Jurkat, Clone E6-1 (cell line): ENCODE results near the gene ATF7IP2.
"Not testable (repeated sequence)": the region's sequence is repeated elsewhere in the genome, so short reads cannot be mapped to it uniquely, and the experiment has no call there.

ENCODE experiments used
- DNase-seq: peaks from one replicate; pipeline ENCODE4 v3.0.0-alpha.2; 2011; ENCODE audit warnings: low read depth, low spot score
- H3K4me3 ChIP-seq: 2 replicates; pipeline ENCODE4 v1.5.1; 2011; ENCODE audit warnings: mild to moderate bottlenecking, low read length, control low read depth, moderate library complexity

ATF7IP2 gene

DNA sequence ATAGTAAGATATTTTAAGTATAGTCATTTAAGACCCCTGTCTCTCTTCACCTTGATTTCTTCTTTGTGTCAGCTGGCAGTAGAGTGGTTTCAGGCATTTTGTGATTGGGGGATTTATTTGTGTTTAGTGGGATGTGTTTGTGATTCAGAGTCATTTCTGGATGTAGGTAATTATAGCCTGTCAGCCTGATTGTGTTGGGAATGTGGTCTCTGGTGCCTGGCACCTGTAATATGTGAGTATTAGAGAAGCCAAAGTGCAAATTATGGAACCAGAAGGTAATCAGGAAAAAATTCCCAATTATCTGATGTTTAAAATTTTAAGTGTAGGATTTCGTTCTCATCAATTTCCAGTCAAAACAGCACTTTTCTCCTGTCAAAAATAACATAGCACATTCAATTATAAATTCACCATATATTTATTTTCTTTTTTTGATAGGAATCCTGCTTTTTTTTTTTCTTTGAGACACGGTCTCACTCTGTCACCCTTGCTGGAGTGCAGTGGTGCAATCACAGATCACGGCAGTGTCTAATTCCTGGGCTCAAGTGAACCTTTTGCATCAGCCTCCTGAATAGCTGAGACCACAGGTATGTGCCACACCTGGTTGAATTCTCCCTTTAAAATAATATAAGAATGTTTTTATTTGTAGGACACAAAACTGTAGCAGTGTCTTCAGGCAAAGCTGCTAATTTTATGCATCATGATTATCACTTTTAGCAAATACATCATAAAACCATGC, 42.7 kb downstream of the ATF7IP2 start:
- no peak for DNase-seq
- H3K4me3 ChIP-seq, result no peak overlapping the region

DNA sequence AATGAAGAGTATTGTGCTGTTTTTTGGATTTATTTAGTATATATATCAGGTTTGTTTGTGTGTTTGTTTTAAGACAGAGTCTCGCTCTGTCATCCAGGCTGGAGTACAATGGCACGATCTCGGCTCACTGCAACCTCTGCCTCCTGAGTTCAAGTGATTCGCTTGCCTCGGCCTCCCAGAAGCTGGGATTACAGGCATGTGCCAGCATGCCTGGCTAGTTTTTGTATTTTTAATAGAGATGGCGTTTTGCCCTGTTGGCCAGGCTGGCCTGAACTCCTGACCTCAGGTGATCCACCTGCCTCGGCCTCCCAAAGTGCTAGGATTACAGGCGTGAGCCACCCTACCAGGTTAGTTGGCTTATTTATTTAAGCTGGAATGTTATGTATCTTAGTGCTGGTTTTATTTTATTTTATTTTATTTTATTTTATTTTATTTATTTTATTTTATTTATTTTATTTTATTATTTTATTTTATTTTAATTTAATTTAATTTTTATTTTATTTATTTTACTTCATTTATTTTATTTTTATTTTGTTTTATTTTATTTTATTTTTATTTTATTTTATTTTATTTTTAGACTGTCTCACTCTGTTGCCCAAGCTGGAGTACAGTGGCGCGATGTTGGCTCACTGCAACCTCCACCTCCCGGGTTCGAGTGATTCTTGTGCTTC, 43.6 kb downstream of the ATF7IP2 start:
- H3K4me3 ChIP-seq, DNase-seq: not testable (repeated sequence)

DNA sequence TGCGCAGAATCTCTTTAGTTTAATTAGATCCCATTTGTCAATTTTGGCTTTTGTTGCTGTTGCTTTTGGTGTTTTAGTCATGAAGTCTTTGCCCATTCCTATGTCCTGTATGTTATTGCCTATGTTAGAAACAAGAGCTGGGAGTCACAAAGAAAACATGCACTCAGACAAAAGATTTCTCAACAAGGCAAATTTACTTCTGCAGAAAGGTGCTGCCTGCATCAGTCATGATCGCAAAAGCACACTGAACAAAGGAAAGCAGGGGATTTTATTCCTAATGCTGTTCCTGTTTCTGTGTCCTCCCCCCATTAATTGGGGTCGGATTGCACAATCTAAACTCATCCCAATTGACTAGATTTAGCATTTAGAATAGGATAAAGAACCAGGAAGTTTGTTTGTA, 55.9 kb downstream of the ATF7IP2 start:
- H3K4me3 ChIP-seq, result no peak overlapping the region

DNA sequence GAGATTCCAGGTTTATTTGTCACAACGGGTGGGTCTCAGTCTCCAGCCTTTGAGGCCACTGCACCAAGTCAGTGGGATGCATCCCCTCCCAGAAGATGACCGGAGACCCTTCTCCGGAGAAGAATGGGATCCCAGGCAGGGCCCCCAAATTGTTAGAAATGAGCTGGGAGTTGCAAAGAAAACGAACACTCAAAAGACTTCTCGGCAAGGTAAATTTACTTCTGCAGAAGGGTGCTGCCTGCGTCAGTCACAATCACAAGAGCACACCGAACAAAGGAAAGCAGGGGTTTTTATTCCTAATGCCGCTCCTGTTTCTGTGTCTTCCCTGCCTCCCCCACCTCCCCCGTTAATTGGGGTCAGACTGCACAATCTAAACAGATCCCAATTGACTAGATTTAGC, 61.4 kb downstream of the ATF7IP2 start:
- no peak overlapping the region for H3K4me3 ChIP-seq
- no peak for DNase-seq

More for the DNA sequence above, 55.9 kb downstream of the ATF7IP2 start:
- no peak for DNase-seq

DNA sequence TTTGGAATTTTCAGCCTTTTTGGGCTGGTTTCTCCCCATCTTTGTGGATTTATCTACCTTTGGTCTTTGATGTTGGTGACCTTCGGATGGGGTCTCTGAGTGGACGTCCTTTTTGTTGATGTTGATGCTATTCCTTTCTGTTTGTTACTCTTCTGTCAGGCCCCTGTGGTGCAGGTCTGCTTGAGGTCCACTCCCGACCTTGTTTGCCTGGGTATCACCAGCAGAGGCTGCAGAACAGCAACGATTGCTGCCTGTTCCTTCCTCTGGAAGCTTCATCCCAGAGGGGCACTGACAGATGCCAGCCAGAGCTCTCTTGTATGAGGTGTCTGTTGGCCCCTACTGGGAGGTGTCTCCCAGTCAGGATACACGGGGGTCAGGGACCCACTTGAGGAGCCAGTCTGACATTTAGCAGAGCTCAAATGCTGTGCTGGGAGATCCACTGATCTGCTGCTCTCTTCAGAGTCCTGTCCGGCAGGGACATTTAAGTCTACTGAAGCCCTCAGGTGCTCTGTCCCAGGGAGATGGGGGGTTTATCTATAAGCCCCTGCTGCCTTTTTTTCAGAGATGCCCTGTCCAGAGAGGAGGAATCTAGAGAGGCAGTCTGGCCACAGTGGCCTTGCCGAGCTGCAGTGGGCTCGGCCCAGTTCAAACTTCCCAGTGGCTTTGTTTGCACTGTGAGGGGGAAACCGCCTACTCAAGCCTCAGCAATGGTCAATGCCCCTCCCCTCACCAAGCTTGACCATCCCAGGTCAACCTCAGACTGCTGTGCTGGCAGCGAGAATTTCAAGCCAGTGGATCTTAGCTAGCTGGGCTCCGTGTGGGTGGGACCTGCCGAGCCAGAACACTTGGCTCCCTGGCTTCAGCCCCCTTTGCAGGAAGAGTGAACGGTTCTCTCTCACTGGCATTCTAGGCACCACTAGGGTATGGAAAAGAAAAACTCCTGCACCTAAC, 66.6 kb downstream of the ATF7IP2 start:
- H3K4me3 ChIP-seq, DNase-seq: not testable (repeated sequence)

DNA sequence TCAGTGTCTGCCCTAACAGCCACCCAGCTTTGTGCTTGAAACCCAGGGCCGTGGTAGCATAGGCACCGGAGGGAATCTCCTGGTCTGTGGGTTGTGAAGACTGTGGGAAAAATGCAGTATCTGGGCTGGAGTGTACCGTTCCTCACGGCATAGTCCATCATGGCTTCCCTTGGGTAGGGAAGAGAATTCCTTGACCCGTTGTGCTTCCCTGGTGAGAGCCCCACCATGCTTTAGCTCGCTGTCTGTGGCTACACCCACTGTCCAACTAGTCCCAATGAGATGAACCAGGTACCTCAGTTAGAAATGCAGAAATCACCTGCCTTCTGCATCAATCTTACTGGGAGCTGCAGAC, 67.3 kb downstream of the ATF7IP2 start:
- no peak overlapping the region for H3K4me3 ChIP-seq
- no peak for DNase-seq

DNA sequence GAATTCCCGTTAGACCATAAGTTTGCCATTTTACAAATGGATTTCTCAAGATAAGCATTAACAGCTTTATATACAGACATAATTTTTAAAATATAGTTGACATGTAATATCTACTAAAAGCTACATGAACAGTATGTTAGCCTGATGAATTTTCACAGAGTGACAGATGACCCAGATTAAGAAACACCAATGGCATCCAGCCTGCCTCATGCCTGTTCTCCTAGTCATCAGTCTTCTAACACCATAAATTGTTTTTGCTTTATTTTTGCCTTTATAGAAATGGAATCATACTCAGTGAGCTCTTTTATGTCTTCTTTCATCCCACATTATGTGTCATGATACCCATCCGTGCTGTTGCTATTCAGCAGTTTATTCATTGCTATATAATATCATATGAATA, 80.0 kb downstream of the ATF7IP2 start:
- DNase-seq, result no peak
- no peak overlapping the region for H3K4me3 ChIP-seq

DNA sequence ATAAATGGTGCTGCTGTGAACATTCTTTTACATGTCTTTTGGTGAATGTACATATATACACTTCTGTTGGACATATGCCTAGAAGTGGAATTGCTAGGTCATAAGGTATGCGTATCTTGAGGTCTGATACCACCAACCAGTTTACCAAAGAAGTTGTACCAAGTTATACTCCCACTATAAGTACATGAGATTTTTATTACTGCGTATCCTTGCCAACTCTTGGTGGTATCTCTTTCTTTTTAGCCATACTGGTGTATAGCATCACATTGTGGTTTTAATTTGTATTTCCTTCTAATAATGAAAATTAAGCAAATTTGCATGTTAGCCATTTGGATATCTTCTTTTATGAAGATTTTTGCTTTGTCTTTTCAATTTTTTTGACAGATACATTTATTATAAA, 80.5 kb downstream of the ATF7IP2 start:
- H3K4me3 ChIP-seq, result no peak overlapping the region
- DNase-seq, result no peak

DNA sequence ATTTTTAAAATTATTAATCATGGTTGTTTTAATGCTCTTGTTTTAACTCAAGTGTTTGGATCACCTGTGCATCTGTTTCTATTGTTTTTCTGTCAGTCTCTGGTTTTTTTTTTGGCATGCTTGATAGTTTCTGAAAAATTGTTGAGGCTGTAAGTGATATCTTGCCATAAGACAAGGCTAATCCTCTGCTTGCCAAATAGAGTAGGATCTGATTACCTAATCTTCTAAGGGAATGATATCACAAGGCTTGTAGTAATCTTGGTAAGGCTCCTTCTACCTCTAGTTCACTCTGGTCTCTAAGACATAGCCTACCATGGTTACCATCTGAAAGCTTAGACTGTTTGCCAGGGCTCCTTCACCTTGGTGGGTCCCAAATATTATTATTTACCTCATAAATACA, 81.0 kb downstream of the ATF7IP2 start:
- H3K4me3 ChIP-seq, result no peak overlapping the region
- DNase-seq, result no peak

DNA sequence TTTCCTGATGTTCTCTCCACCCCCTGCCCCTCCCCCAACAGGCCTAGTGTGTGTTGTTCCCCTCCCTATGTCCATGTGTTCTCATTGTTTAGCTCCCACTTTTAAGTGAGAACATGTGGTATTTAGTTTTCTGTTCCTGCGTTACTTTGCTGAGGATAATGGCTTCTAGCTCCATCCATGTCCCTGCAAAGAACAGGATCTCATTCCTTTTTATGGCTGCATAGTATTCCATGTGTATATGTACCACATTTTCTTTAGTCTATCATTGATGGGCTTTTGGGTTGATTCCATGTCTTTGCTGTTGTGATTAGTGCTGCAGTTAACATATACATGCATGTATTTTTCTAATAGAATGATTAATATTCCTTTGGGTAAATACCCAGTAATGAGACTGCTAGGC, 90.8 kb downstream of the ATF7IP2 start:
- not testable (repeated sequence) for DNase-seq, H3K4me3 ChIP-seq

DNA sequence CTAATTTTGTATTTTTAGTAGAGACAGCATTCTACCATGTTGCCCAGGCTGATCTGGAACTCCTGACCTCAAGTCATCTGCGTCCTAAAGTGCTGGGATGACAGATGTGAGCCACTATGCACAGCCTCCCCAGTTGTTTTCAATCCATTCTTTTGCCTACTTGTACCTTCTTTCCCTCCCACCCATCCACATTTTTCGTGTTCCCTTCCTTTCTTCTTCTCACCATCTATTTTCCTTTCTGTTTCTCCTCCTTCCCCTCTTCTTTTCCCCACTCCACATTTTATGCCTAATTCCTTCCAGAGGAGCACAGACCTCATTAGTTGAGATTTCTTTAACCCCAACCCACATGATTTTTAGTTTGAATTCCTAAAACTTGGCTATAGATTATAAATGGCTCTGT, 94.3 kb downstream of the ATF7IP2 start:
- no peak for DNase-seq
- no peak overlapping the region for H3K4me3 ChIP-seq

DNA sequence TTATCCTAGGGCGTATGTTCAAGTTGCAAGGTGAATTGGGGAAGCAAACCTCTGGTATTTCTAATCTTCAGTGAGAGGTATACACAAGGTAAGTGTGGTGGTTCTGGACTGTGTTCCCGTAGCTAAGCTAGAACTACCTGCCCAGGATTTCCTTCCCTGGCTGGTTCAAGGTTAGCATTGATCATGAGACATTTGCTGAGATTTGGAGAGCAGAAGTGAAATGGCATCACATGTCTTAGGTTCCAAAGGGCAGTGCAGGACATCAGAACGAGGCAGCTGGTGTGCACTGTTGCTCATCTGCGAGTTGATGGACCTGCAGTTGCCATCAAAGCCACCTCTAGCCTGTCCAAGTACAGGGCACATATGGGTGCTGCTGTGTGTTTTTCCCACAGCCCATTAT, 99.3 kb downstream of the ATF7IP2 start:
- H3K4me3 ChIP-seq, result no peak overlapping the region
- no peak for DNase-seq

DNA sequence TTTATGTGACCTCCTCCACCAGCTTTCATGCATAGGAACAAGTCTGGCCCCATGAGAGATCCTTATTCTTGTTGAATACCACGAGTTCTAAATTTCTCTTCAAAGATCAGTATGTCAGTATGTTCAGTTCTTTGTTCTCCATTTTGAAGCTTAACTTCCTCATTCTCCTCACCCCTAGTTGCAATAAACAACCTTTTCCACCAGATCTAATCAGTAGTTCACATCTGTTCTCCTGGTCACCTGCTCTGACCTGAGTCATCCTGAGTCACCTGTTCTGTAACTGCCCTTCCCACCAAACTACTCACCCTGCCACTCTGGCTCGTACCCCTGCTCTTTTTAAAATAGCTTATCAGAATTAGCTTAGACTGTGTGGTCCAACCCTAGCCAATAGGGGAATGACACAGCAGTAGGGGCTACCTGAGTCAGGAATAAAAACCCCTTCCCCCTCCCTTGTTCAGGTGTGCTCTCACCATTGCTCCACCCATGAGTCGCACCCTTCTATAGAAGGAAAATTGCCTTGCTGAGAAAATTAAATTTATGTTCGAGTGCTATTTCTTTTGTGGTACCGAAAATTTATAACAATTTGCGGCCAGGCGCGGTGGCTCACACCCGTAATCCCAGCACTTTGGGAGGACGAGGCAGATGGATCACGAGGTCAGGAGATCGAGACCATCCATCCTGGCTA, 100.0 kb downstream of the ATF7IP2 start:
- no peak overlapping the region for H3K4me3 ChIP-seq
- no peak for DNase-seq

DNA sequence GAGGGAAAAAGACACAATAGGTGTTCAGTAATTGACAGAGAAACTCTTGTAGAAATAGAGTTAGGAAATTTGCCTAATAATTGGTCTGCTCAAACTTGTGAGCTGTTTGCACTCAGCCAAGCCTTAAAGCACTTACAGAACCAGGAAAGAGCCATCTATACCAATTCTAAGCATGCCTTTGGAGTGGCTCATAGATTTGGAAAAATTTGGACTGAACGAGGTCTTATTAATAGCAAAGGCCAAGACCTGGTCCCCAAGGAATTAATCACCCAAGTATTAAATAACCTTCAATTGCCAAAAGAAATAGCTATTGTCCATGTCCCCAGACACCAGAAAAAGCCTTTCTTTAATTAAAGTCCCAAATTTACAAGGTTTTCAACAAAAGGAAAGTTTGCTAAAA, 104.3 kb downstream of the ATF7IP2 start:
- H3K4me3 ChIP-seq, result no peak overlapping the region
- DNase-seq, result no peak

DNA sequence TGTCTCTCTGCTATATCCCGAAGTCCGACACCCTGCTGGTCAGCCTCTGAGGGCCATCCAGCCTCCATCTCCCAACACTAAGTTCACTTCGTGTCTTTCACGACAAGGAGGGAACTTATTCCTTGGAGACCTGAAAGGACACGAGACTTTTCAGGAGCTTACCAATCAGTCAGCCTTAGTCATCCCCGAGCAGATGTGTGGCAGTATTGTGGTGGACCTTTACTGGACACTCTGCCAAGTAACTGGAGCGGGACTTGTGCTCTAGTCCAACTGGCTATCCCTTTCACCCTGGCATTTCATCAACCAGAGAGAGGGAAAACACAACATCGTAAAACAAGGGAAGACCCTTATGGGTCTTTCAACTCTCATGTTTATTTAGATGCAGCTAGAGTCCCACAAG, 107.4 kb downstream of the ATF7IP2 start:
- H3K4me3 ChIP-seq, result no peak overlapping the region
- DNase-seq, result no peak

DNA sequence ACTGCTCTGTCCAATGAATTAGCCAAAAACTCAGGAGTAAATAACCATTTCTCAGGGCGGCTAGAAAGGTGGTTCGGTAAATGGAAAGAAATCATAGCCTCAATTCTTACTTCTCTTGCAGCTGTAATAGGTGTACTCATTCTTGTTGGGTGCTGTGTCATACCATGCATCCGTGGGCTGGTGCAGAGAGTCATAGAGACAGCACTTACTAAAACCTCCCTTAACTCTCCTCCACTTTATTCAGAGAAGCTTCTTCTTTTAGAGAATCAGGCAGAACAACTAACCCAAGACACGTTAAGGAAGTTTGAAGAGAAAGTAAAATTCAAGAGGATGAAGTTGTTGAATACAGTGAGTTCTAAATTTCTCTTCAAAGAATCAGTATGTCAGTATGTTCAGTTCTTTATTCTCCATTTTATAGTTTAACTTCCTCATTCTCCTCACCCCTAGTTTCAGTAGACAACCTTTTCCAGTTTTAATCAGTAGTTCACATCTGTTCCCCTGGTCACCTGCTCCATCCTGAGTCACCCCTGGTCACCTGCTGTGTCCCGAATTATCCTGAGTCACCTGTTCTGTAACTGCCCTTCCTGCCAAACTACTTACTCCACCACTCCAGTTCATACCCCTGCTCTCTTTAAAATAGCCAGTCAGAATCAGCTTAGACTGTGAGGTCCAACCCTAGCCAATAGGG, 108.6 kb downstream of the ATF7IP2 start:
- H3K4me3 ChIP-seq, result no peak overlapping the region
- DNase-seq, result no peak

DNA sequence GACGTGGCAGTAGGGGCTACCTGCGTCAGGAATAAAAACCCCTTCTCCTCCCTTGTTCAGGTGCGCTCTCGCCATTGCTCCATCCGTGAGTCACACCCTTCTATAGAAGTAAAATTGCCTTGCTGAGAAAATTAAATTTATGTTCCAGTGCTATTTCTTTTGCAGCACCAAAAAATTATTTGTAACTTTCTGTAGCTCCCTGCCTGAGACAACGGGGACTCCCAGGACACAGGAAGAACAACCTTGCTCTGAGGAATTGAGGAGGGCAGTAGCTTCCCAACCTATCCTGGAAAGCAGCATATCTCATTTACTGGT, 109.1 kb downstream of the ATF7IP2 start:
- no peak for DNase-seq
- H3K4me3 ChIP-seq, result no peak overlapping the region

DNA sequence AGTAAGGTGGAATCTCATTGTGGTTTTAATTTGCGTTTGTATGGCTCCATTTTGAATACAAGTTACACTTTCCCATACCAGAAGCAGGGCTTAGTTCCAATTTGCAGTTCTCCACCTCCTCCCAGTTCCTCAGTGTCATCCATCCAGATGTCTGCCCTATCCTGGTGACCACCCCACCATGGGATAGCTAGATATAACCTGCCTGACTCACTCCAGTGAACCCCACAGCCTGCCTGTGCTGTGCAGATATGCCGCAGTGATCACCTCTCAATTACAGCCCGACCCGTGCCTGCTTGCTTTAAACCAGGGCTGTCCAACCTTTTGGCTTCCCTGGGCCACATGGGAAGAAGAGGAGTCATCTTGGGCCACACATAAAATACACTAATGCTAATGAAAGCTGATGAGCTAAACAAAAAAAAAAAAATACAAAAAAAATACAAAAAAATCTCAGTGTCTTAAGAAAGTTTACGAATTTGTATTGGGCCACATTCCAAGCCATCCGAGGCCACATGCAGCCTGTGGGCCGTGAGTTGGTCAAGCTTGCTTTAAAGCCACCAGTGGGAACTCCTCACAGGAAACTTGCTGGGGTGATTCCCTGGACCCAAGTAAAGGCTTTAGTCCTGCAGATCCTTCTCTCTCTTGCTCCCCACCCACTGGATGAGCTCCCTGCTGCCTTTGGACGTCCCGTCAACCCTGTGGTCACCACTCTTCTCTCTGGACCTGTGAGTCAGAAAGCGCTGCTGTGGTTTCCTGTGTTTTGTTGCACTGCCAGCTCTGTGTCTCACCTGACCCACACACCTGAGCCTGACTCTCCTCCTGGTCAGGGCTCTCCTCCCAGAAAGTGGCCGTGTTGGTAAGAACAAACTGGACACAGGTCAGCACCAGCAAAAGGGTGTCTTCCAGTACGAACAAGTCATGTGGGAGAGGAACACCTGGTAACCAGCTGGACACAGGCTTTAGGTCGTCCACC, 111.6 kb downstream of the ATF7IP2 start:
- no peak for DNase-seq
- H3K4me3 ChIP-seq, result no peak overlapping the region
